22Rv1 (cell line): ENCODE measurements around the gene RAD21L1.

Experiments used
- H3K27ac ChIP-seq: fragments of 450-650 bp; 2 replicates; pipeline ENCODE4 v1.5.1; 2017
- ZFX ChIP-seq: fragments of 450-650 bp; IDR thresholded peaks from 2 replicates; pipeline ENCODE4 v1.6.1; 2017; ENCODE audit warnings: antibody characterized with exemption, borderline replicate concordance
- TF ChIP-seq, protein P1 (sequence below): fragments of 450-650 bp; IDR thresholded peaks from 2 replicates; pipeline ENCODE4 v1.5.1; 2017; ENCODE audit warnings: mild to moderate bottlenecking

The RAD21L1 gene

DNA sequence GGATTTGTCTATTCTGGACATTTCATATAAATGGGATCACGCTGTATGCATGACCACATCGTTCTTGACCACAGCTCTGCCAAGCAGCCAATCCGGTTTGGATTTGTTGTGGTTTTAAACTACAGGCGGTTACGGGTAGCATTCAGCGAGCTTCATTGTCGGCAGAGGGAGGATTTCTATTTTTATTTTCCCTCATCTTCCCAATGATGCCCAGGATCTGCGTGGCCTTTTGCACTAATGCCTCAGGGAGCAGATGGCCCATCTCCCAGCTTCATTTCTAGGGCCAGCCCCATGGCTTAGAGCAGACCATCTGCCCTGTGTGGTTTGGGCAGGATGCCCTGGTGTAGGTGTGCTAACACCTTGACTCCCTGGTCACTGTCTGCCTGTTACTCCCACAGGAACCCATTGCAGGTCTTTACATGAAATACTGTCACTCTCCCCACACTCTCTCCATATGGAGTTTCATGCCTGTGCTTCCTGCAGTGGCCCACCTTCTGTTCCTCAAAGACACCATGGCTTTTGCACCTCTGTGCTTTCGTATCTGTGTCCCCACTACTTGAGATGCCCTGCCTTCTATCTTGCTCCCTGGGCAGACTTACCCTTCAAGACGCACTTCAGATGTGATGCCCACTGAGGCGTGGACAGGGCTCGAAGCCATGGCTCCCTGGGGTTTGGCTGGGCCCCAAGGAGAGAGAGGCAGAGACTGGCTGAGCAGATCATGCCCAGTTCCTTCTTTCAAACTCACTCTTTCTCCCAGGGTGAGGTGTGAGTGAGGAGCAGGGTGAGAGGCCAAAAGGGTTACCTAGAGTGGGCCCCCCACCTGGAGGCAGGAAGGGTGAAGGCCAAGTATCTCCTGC is 77.1 kb downstream of the RAD21L1 start:
- TF ChIP-seq, protein P1, sequence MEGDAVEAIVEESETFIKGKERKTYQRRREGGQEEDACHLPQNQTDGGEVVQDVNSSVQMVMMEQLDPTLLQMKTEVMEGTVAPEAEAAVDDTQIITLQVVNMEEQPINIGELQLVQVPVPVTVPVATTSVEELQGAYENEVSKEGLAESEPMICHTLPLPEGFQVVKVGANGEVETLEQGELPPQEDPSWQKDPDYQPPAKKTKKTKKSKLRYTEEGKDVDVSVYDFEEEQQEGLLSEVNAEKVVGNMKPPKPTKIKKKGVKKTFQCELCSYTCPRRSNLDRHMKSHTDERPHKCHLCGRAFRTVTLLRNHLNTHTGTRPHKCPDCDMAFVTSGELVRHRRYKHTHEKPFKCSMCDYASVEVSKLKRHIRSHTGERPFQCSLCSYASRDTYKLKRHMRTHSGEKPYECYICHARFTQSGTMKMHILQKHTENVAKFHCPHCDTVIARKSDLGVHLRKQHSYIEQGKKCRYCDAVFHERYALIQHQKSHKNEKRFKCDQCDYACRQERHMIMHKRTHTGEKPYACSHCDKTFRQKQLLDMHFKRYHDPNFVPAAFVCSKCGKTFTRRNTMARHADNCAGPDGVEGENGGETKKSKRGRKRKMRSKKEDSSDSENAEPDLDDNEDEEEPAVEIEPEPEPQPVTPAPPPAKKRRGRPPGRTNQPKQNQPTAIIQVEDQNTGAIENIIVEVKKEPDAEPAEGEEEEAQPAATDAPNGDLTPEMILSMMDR = no peak
- TF ChIP-seq ZFX = no peak
- H3K27ac ChIP-seq = no peak overlapping the region

DNA sequence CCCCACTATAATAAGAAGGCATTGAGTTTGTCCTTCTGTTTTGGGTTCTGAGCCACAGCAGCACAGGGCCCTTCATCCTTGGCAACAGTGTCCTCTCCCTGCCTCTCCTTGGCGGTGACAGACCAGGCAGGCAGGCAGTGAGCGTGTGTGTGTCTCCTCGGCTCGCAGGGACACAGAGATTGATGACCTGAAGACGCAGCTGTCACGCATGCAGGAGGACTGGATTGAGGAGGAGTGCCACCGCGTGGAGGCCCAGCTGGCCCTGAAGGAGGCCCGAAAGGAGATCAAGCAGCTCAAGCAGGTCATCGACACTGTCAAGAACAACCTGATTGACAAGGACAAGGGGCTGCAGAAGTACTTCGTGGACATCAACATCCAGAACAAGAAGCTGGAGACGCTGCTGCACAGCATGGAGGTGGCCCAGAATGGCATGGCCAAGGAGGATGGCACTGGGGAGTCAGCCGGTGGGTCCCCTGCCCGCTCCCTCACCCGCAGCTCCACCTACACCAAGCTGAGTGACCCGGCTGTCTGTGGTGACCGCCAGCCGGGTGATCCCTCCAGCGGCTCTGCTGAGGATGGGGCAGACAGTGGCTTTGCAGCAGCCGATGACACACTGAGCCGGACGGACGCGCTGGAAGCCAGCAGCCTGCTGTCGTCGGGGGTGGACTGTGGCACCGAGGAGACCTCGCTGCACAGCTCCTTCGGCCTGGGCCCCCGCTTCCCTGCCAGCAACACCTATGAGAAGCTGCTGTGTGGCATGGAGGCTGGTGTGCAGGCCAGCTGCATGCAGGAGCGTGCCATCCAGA is 79.1 kb downstream of the RAD21L1 start:
- H3K27ac ChIP-seq = no peak overlapping the region
- TF ChIP-seq, protein P1 = no peak
